Measurements from ENCODE around the gene IGSF11. TPM values are rescaled to one million over a fixed set of nuclear protein-coding genes. Genes with fewer than 3 reads are reported as not detected.
"Not testable (repeated sequence)": the region's sequence is repeated elsewhere in the genome, so short reads cannot be mapped to it uniquely, and the experiment has no call there.

Gene IGSF11
- total RNA-seq, 1 experiment from 2014 or later, result 0.66 TPM

DNA sequence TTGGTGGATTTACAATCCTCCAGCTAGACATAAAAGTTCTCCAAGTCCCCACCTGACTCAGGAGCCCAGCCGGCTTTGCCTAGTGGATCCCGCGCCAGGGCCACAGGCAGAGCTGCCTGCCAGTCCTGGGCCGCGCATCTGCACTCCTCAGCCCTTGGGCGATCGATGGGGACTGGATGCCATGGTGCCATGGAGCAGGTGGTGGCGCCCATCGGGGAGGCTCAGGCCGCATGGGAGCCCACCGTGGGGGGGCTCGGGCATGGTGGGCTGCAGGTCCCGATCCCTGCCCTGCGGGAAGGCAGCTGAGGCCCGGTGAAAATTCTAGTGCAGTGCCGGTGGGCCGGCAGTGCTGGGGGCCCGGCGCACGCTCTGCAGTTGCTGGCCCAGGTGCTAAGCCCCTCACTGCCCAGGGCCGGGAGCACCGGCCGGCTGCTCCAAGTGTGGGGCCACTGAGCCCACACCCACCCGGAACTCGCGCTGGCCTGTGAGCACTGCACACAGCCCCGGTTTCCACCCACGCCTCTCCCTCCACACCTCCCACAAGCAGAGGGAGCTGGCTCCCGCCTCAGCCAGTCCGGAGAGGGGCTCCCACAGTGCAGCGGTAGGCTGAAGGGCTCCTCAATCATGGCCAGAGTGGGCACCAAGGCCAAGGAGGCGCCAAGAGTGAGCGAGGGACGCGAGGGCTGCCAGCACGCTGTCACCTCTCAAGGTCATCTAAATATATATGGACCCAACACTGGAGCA lies 38.8 kb upstream of the IGSF11 start:
- DNase-seq (no peak), ATAC-seq (no peak)

DNA sequence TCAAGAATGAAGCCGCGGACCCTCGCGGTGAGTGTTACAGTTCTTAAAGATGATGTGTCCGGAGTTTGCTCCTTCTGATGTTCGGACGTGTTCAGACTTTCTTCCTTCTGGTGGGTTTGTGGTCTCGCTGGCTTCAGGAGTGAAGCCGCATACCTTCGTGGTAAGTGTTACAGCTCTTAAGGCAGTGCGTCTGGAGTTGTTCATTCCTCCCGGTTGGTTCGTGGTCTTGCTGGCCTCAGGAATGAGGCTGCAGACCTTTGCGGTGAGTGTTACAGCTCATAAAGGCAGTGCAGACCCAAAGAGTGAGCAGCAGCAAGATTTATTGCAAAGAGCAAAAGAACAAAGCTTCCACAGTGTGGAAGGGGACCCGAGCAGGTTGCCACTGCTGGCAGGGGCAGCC lies 37.8 kb upstream of the IGSF11 start:
- H3K4me1 ChIP-seq (ENCODE audit: insufficient read depth, low read length); H3K9me2 ChIP-seq (replicated peaks; ENCODE audit: low read length); H3K27ac ChIP-seq (ENCODE audit: low read length); H3K4me2 ChIP-seq (ENCODE audit: low read length); H2AFZ ChIP-seq (ENCODE audit: low read length); H3K36me3 ChIP-seq (ENCODE audit: low read depth, low read length); intact Hi-C loops (cut with micrococcal nuclease); H3K27me3 ChIP-seq (ENCODE audit: low read length); POLR2A ChIA-PET (ENCODE audit: unreplicated experiment); H4K20me1 ChIP-seq (ENCODE audit: low read length); ATAC-seq; H3K4me3 ChIP-seq (ENCODE audit: low read length); H3K9ac ChIP-seq (ENCODE audit: low read length); CTCF ChIA-PET; DNase-seq; H3K9me3 ChIP-seq (ENCODE audit: low read length); H3K79me2 ChIP-seq (ENCODE audit: low read length); BruUV-seq (replicated peaks); H3F3A ChIP-seq (ENCODE audit: low read length, unreplicated experiment): not testable (repeated sequence)

More for the DNA sequence above, 38.8 kb upstream of the IGSF11 start:
- no peaks in the 10 kb centered on the region; the same call in 1 of the 2 replicates for H4K20me1 ChIP-seq (ENCODE audit: low read length)
- no peaks in the 10 kb centered on the region for H3F3A ChIP-seq (ENCODE audit: low read length, unreplicated experiment)
- no peaks in the 10 kb centered on the region for H3K36me3 ChIP-seq (ENCODE audit: low read depth, low read length)
- ChIA-PET CTCF (no interaction called here), POLR2A (ENCODE audit: unreplicated experiment) (no interaction called here)
- H3K4me2 ChIP-seq (ENCODE audit: low read length), result no peak overlapping the region
- H3K9me3 ChIP-seq (ENCODE audit: low read length), result no peaks in the 10 kb centered on the region
- H3K79me2 ChIP-seq (ENCODE audit: low read length), result no peaks in the 10 kb centered on the region
- TF ChIP-seq EZH2 (IDR thresholded peaks at IDR 0.05; ENCODE audit: low read length, unreplicated experiment) (no peak), EZH2phosphoT487 (IDR thresholded peaks at IDR 0.05; ENCODE audit: borderline replicate concordance, low read length) (no peak)
- TF ChIP-seq, protein P1, sequence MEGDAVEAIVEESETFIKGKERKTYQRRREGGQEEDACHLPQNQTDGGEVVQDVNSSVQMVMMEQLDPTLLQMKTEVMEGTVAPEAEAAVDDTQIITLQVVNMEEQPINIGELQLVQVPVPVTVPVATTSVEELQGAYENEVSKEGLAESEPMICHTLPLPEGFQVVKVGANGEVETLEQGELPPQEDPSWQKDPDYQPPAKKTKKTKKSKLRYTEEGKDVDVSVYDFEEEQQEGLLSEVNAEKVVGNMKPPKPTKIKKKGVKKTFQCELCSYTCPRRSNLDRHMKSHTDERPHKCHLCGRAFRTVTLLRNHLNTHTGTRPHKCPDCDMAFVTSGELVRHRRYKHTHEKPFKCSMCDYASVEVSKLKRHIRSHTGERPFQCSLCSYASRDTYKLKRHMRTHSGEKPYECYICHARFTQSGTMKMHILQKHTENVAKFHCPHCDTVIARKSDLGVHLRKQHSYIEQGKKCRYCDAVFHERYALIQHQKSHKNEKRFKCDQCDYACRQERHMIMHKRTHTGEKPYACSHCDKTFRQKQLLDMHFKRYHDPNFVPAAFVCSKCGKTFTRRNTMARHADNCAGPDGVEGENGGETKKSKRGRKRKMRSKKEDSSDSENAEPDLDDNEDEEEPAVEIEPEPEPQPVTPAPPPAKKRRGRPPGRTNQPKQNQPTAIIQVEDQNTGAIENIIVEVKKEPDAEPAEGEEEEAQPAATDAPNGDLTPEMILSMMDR (conservative IDR thresholded peaks at IDR 0.05; ENCODE audit: low read depth, low read length), result no peak
- H3K9ac ChIP-seq (ENCODE audit: low read length), result no peak overlapping the region
- no peaks in the 10 kb centered on the region for H3K4me1 ChIP-seq (ENCODE audit: insufficient read depth, low read length)
- no peaks in the 10 kb centered on the region; the same call in 1 of the 2 replicates for H3K27me3 ChIP-seq (ENCODE audit: low read length)
- no TSS peak for BruUV-seq (replicated peaks)
- H2AFZ ChIP-seq (ENCODE audit: low read length), result no peak overlapping the region
- H3K27ac ChIP-seq (ENCODE audit: low read length), result no peak overlapping the region
- no peaks in the 10 kb centered on the region for H3K9me2 ChIP-seq (replicated peaks; ENCODE audit: low read length)
- intact Hi-C loops (cut with micrococcal nuclease), result no loop called here
- H3K4me3 ChIP-seq (ENCODE audit: low read length), result no peak overlapping the region

DNA sequence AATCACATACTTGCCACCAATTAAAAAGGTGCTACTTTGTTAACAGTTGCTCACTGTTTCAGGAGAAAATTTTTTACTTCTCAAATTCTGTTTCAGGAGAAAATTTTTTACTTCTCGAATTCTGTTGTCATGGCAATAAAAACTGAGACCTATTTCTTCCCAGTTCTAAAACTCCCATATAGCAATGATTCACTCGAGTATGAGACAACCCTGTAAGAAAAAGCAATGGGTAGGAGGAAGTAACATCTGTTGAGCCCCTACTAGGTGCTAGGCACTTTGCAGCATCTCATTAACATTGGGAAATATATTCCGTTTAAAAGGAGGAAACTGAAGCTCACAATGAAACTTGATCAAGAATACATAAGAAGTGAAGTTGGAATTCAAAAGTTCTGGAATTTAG lies 35.1 kb upstream of the IGSF11 start:
- intact Hi-C loops (cut with micrococcal nuclease), result no loop called here
- no peaks in the 10 kb centered on the region; the same call in 1 of the 2 replicates for H4K20me1 ChIP-seq (ENCODE audit: low read length)
- no peak overlapping the region for H3K4me2 ChIP-seq (ENCODE audit: low read length)
- CTCF ChIA-PET, result no interaction called here
- no TSS peak for BruUV-seq (replicated peaks)
- H3K27ac ChIP-seq (ENCODE audit: low read length), result no peak overlapping the region
- H3K4me1 ChIP-seq (ENCODE audit: insufficient read depth, low read length), result no peaks in the 10 kb centered on the region
- H3K4me3 ChIP-seq (ENCODE audit: low read length), result no peak overlapping the region
- ATAC-seq, result no peak
- no peak for DNase-seq
- no peaks in the 10 kb centered on the region for H3K9me3 ChIP-seq (ENCODE audit: low read length)
- H3K9ac ChIP-seq (ENCODE audit: low read length), result no peak overlapping the region
- no peaks in the 10 kb centered on the region for H3K36me3 ChIP-seq (ENCODE audit: low read depth, low read length)
- POLR2A ChIA-PET (ENCODE audit: unreplicated experiment), result no interaction called here
- H3F3A ChIP-seq (ENCODE audit: low read length, unreplicated experiment), result no peaks in the 10 kb centered on the region
- no peak overlapping the region for H2AFZ ChIP-seq (ENCODE audit: low read length)
- H3K79me2 ChIP-seq (ENCODE audit: low read length), result no peaks in the 10 kb centered on the region
- H3K27me3 ChIP-seq (ENCODE audit: low read length), result peaks cover 23% of the 10 kb centered on the region; the same call in 1 of the 2 replicates
- TF ChIP-seq EZH2phosphoT487 (IDR thresholded peaks at IDR 0.05; ENCODE audit: borderline replicate concordance, low read length), result no peak
- TF ChIP-seq EZH2 (IDR thresholded peaks at IDR 0.05; ENCODE audit: low read length, unreplicated experiment), result no peak
- no peaks in the 10 kb centered on the region for H3K9me2 ChIP-seq (replicated peaks; ENCODE audit: low read length)
